ENCODE results near the gene PLAAT4.

PLAAT4 gene

GRCh38 chr11:63552921-63553320, 16.3 kb downstream of the PLAAT4 start:
- TF ChIP-seq REST (IDR thresholded peaks at IDR 0.05; ENCODE audit: low read depth) (no peak), TCF12 (IDR thresholded peaks at IDR 0.05; ENCODE audit: low read depth) (no peak), TAF1 (IDR thresholded peaks at IDR 0.05; ENCODE audit: low read depth) (no peak), ZBTB7A (IDR thresholded peaks at IDR 0.05; ENCODE audit: low read depth) (no peak), EGR1 (IDR thresholded peaks at IDR 0.05) (no peak), EP300 (IDR thresholded peaks at IDR 0.05; ENCODE audit: borderline replicate concordance) (no peak), NFIC (IDR thresholded peaks at IDR 0.05) (no peak), USF1 (IDR thresholded peaks at IDR 0.05) (no peak), CREB1 (IDR thresholded peaks at IDR 0.05; ENCODE audit: low read depth) (no peak), TEAD4 (IDR thresholded peaks at IDR 0.05) (no peak), YY1 (IDR thresholded peaks at IDR 0.05; ENCODE audit: low read depth) (no peak), RAD21 (IDR thresholded peaks at IDR 0.05; ENCODE audit: low read depth) (no peak), FOXM1 (IDR thresholded peaks at IDR 0.05; ENCODE audit: borderline replicate concordance, low read depth) (no peak), CEBPB (IDR thresholded peaks at IDR 0.05) (no peak), MAX (IDR thresholded peaks at IDR 0.05) (no peak)

GRCh38 chr11:63553759-63554158, 17.2 kb downstream of the PLAAT4 start:
- TF ChIP-seq ZBTB7A (IDR thresholded peaks at IDR 0.05; ENCODE audit: low read depth) (no peak), RAD21 (IDR thresholded peaks at IDR 0.05; ENCODE audit: low read depth) (no peak), USF1 (IDR thresholded peaks at IDR 0.05) (no peak), CREB1 (IDR thresholded peaks at IDR 0.05; ENCODE audit: low read depth) (no peak), EGR1 (IDR thresholded peaks at IDR 0.05) (no peak), MAX (IDR thresholded peaks at IDR 0.05) (no peak), TCF12 (IDR thresholded peaks at IDR 0.05; ENCODE audit: low read depth) (no peak), CEBPB (IDR thresholded peaks at IDR 0.05) (no peak), TEAD4 (IDR thresholded peaks at IDR 0.05) (no peak), EP300 (IDR thresholded peaks at IDR 0.05; ENCODE audit: borderline replicate concordance) (no peak), REST (IDR thresholded peaks at IDR 0.05; ENCODE audit: low read depth) (no peak), YY1 (IDR thresholded peaks at IDR 0.05; ENCODE audit: low read depth) (no peak), FOXM1 (IDR thresholded peaks at IDR 0.05; ENCODE audit: borderline replicate concordance, low read depth) (no peak), TAF1 (IDR thresholded peaks at IDR 0.05; ENCODE audit: low read depth) (no peak), NFIC (IDR thresholded peaks at IDR 0.05) (no peak)

GRCh38 chr11:63554877-63555223, 18.2 kb downstream of the PLAAT4 start:
- TF ChIP-seq REST (IDR thresholded peaks at IDR 0.05; ENCODE audit: low read depth) (no peak), EP300 (IDR thresholded peaks at IDR 0.05; ENCODE audit: borderline replicate concordance) (no peak), TCF12 (IDR thresholded peaks at IDR 0.05; ENCODE audit: low read depth) (no peak), FOXM1 (IDR thresholded peaks at IDR 0.05; ENCODE audit: borderline replicate concordance, low read depth) (no peak), NFIC (IDR thresholded peaks at IDR 0.05) (no peak), YY1 (IDR thresholded peaks at IDR 0.05; ENCODE audit: low read depth) (no peak)

GRCh38 chr11:63556404-63557013, 19.9 kb downstream of the PLAAT4 start:
- no peak for TF ChIP-seq USF1 (IDR thresholded peaks at IDR 0.05)
- no peak for TF ChIP-seq YY1 (IDR thresholded peaks at IDR 0.05; ENCODE audit: low read depth)
- TF ChIP-seq ZBTB7A (IDR thresholded peaks at IDR 0.05; ENCODE audit: low read depth) = no peak
- no peak for TF ChIP-seq MAX (IDR thresholded peaks at IDR 0.05)
- TF ChIP-seq TCF12 (IDR thresholded peaks at IDR 0.05; ENCODE audit: low read depth) = no peak
- no peak for TF ChIP-seq TEAD4 (IDR thresholded peaks at IDR 0.05)
- TF ChIP-seq EGR1 (IDR thresholded peaks at IDR 0.05) = no peak
- no peak for TF ChIP-seq TAF1 (IDR thresholded peaks at IDR 0.05; ENCODE audit: low read depth)
- no peak for TF ChIP-seq FOXM1 (IDR thresholded peaks at IDR 0.05; ENCODE audit: borderline replicate concordance, low read depth)
- TF ChIP-seq CREB1 (IDR thresholded peaks at IDR 0.05; ENCODE audit: low read depth) = no peak
- no peak for TF ChIP-seq NFIC (IDR thresholded peaks at IDR 0.05)
- TF ChIP-seq CEBPB (IDR thresholded peaks at IDR 0.05) = no peak

Data from Ishikawa (cell line).